Measurements from ENCODE around the gene CHST12. TPM values are rescaled to one million over a fixed set of nuclear protein-coding genes. Genes with fewer than 3 reads are reported as not detected.

CHST12 gene
- total RNA-seq, 1 experiment from 2014 or later = 19.3 TPM

- Histone ChIP-seq H3K4ac (ENCODE audit: low read depth, low read length) (no peak overlapping the region), H2BK12ac (ENCODE audit: insufficient read length, low read depth, low read length) (no peak overlapping the region), H2BK120ac (ENCODE audit: low read depth, low read length, poor library complexity, severe bottlenecking) (no peak overlapping the region), H2AFZ (ENCODE audit: low read length) (no peak overlapping the region), H2BK5ac (ENCODE audit: insufficient read length, low read length) (no peak overlapping the region), H4K8ac (replicated peaks; ENCODE audit: insufficient read length, low read depth, low read length) (no peak overlapping the region), H3K79me2 (ENCODE audit: insufficient read depth, low read length) (no peaks in the 10 kb centered on the region), H4K5ac (ENCODE audit: insufficient read length, low read depth, low read length) (no peak overlapping the region), H3K23me2 (ENCODE audit: insufficient read length, low read depth, low read length, poor library complexity, severe bottlenecking) (no peaks in the 10 kb centered on the region), H3K56ac (ENCODE audit: insufficient read length, low read depth, low read length) (no peak overlapping the region), H2AK5ac (ENCODE audit: insufficient read length, low read length) (no peak overlapping the region), H3K27me3 (ENCODE audit: insufficient read depth, low read length) (no peaks in the 10 kb centered on the region), H3K9ac (ENCODE audit: extremely low read depth, insufficient read length, low read length) (no peak overlapping the region), H3K27ac (ENCODE audit: insufficient read length, low read depth, low read length) (no peak overlapping the region), H2BK15ac (ENCODE audit: low read depth, low read length) (no peak overlapping the region), H3K4me2 (ENCODE audit: insufficient read depth, insufficient read length, low read length) (no peak overlapping the region), H3K14ac (ENCODE audit: insufficient read depth, low read length) (no peak overlapping the region; the same call in none of the 2 replicates), H3K4me1 (ENCODE audit: insufficient read depth, low read length) (no peaks in the 10 kb centered on the region), H4K20me1 (ENCODE audit: control insufficient read depth, insufficient read depth, insufficient read length) (no peaks in the 10 kb centered on the region), H3K9me3 (ENCODE audit: control insufficient read depth, low read depth, low read length) (no peaks in the 10 kb centered on the region), H3T11ph (ENCODE audit: low read length) (no peak overlapping the region), H3K79me1 (ENCODE audit: insufficient read depth, low read depth, low read length, poor library complexity, severe bottlenecking) (no peaks in the 10 kb centered on the region), H3K23ac (ENCODE audit: insufficient read length, low read depth, low read length) (no peak overlapping the region), H3K18ac (ENCODE audit: insufficient read length, low read depth, low read length) (no peak overlapping the region), H4K91ac (ENCODE audit: insufficient read length, low read depth, low read length) (no peak overlapping the region), H2BK20ac (ENCODE audit: low read depth, low read length, poor library complexity, severe bottlenecking) (no peak overlapping the region)
- H3K9me3 Mint-ChIP-seq = no peaks in the 10 kb centered on the region
- H3K27me3 Mint-ChIP-seq (ENCODE audit: low read depth) = no peaks in the 10 kb centered on the region
- peak overlapping the region in 1 of 3 experiments; percentile 70; a peak in 2 of 7 replicates for H3K27ac Mint-ChIP-seq
- peaks cover 0 to 7% (median 0%) of the 10 kb centered on the region in 3 experiments; a peak in 4 of 7 replicates for H3K36me3 Mint-ChIP-seq (ENCODE audit: insufficient read depth in 1 of 3, low read depth in 3 of 3)
- H3K4me3 Mint-ChIP-seq = no peak overlapping the region
- TF ChIP-seq, protein P1, sequence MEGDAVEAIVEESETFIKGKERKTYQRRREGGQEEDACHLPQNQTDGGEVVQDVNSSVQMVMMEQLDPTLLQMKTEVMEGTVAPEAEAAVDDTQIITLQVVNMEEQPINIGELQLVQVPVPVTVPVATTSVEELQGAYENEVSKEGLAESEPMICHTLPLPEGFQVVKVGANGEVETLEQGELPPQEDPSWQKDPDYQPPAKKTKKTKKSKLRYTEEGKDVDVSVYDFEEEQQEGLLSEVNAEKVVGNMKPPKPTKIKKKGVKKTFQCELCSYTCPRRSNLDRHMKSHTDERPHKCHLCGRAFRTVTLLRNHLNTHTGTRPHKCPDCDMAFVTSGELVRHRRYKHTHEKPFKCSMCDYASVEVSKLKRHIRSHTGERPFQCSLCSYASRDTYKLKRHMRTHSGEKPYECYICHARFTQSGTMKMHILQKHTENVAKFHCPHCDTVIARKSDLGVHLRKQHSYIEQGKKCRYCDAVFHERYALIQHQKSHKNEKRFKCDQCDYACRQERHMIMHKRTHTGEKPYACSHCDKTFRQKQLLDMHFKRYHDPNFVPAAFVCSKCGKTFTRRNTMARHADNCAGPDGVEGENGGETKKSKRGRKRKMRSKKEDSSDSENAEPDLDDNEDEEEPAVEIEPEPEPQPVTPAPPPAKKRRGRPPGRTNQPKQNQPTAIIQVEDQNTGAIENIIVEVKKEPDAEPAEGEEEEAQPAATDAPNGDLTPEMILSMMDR (conservative IDR thresholded peaks at IDR 0.05) = no peak
- H3K4me1 Mint-ChIP-seq = peaks cover 22 to 26% of the 10 kb centered on the region in 2 experiments
- WGBS (ENCODE audit: extremely low coverage, insufficient read length, low lambda C conversion rate) = no CpG with 5 or more reads among the region's 17 CpGs
- DNase-seq = no peak
Measured at GRCh38 chr7:2386964-2387669, 16.3 kb upstream of the CHST12 start.

Data from H9 (cell line).